ENCODE results near the gene CSNK2B. TPM values are rescaled to one million over a fixed set of nuclear protein-coding genes. Genes with fewer than 3 reads are reported as not detected.
A peak's percentile ranks its signal among the peaks of the same experiment; 100 is the strongest.

Gene CSNK2B
- total and polyA plus RNA-seq, 10 of the 15 experiments (the other 5 are each of a cell fraction or from before 2014, with no cell fraction given), result 56.3 to 405 (median 286) TPM

DNA sequence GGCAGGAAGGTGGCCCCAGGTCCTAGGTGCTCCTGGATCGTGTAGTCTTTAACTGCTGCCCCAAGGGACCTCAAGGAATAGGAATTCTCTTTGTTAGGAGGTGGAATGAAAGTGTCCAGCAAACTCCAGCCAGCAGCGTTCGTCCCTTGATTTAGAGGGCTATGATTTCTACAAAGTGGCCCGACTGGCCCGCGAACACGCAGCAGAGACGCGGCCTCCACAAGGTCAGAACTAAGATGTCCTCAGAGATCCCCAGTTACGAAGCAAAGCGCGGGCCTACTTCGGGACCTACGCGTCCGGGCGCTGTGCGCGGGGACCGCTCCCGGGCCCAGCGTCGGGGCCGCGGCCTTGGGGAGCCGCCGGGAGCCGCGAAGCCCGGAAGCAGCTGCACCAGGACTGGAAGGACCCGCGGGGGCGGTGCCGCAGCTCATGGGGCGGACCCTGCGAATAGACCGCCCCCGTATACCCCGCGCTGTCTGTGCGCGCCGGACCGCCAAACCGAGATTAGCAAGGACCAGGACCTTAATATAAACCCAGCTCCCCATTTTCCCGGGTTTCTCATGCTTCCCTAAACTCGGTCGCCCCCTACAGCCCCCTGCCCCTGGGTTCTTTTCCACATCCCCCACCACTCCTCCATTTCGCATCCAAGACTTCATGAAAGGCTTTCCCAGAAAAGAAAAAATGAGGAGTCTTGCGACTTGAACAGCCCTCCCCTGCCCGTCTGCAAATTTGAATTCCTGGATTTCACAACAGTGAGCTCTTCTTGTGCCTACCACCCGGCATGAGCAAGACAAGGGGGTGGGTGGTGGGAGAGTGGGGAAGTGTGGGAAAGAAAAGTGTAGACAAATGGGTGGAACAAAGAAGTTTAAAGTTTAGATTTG, 5.3 kb upstream of the CSNK2B start, which contains the start of gene C6orf47 (continued):
- TF ChIP-seq, protein P1, sequence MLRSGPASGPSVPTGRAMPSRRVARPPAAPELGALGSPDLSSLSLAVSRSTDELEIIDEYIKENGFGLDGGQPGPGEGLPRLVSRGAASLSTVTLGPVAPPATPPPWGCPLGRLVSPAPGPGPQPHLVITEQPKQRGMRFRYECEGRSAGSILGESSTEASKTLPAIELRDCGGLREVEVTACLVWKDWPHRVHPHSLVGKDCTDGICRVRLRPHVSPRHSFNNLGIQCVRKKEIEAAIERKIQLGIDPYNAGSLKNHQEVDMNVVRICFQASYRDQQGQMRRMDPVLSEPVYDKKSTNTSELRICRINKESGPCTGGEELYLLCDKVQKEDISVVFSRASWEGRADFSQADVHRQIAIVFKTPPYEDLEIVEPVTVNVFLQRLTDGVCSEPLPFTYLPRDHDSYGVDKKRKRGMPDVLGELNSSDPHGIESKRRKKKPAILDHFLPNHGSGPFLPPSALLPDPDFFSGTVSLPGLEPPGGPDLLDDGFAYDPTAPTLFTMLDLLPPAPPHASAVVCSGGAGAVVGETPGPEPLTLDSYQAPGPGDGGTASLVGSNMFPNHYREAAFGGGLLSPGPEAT (IDR thresholded peaks at IDR 0.05; ENCODE audit: low read depth), result no peak
- no peak for TF ChIP-seq ETV6 (conservative IDR thresholded peaks at IDR 0.05 in 1 of 2, IDR thresholded peaks at IDR 0.05 in 1 of 2; ENCODE audit: borderline replicate concordance in 1 of 2, low read depth in 1 of 2)
- no peak for TF ChIP-seq GABPA (IDR thresholded peaks at IDR 0.05; ENCODE audit: low read depth)
- TF ChIP-seq, protein P2, sequence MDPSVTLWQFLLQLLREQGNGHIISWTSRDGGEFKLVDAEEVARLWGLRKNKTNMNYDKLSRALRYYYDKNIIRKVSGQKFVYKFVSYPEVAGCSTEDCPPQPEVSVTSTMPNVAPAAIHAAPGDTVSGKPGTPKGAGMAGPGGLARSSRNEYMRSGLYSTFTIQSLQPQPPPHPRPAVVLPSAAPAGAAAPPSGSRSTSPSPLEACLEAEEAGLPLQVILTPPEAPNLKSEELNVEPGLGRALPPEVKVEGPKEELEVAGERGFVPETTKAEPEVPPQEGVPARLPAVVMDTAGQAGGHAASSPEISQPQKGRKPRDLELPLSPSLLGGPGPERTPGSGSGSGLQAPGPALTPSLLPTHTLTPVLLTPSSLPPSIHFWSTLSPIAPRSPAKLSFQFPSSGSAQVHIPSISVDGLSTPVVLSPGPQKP (IDR thresholded peaks at IDR 0.05; ENCODE audit: low read depth, low read length), result peak; percentile 46; the same call in 1 of the 2 replicates
- peak; percentile 59; the same call in 1 of the 2 replicates for TF ChIP-seq SMAD5 (IDR thresholded peaks at IDR 0.05; ENCODE audit: low read depth)
- no peak for TF ChIP-seq RAD51 (IDR thresholded peaks at IDR 0.05)
- peak; percentile 88 for TF ChIP-seq GATAD2B (conservative IDR thresholded peaks at IDR 0.05; ENCODE audit: low read depth)
- no peak for TF ChIP-seq CBX5 (IDR thresholded peaks at IDR 0.05; ENCODE audit: low read depth)
- TF ChIP-seq KDM1A (IDR thresholded peaks at IDR 0.05; ENCODE audit: borderline replicate concordance), result no peak
- no peak for TF ChIP-seq SREBF2 (IDR thresholded peaks at IDR 0.05; ENCODE audit: low read length)
- TF ChIP-seq, protein P3, sequence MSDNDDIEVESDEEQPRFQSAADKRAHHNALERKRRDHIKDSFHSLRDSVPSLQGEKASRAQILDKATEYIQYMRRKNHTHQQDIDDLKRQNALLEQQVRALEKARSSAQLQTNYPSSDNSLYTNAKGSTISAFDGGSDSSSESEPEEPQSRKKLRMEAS (IDR thresholded peaks at IDR 0.05; ENCODE audit: low read depth, low read length), result no peak
- no peak for TF ChIP-seq MYC (IDR thresholded peaks at IDR 0.05; ENCODE audit: insufficient read depth, insufficient read length, insufficient replicate concordance, low read length, severe bottlenecking)
- TF ChIP-seq TCF7 (IDR thresholded peaks at IDR 0.05; ENCODE audit: borderline replicate concordance), result no peak
- TF ChIP-seq SIX5 (IDR thresholded peaks at IDR 0.05; ENCODE audit: low read depth, low read length, severe bottlenecking), result no peak
- TF ChIP-seq SIN3A (IDR thresholded peaks at IDR 0.05; ENCODE audit: low read depth, low read length), result peak; percentile 74; the same call in 1 of the 2 replicates
- no peak for TF ChIP-seq SREBF1 (IDR thresholded peaks at IDR 0.05; ENCODE audit: low read length)
